Superior temporal gyrus (tissue), 1 donor: ENCODE results near the gene TEX19.

Experiments
- DNase-seq: peaks from one replicate; pipeline ENCODE4 v3.0.0-alpha.2; 2016; ENCODE audit errors: extremely low spot score

Gene TEX19

DNA sequence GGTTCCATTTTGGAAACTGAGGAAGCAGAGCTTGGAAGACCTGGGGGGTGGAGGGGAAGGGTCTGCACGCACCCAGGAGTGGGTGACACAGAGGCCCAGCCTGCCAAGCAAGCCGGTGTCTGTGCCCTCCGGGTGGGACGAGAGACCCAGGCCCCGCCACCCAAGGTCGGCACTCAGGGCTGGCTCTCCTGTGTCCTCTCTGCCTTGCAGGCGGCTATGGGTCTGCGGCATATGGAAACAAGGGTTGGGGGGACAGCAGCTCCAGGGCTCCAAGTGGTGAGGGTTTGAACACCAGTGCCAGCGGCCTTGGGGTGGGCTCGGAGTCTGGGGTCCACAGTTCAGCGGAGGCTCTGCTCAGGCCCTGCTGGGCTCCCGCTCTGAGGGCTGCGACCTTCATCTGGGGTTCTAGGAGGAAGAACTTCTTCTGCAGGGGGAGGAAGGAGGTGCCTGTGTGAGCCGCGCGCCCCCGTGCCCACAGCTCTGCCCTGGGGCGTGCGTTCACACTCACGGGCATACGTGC is 37.0 kb upstream of the TEX19 start:
- DNase-seq, result no peak

DNA sequence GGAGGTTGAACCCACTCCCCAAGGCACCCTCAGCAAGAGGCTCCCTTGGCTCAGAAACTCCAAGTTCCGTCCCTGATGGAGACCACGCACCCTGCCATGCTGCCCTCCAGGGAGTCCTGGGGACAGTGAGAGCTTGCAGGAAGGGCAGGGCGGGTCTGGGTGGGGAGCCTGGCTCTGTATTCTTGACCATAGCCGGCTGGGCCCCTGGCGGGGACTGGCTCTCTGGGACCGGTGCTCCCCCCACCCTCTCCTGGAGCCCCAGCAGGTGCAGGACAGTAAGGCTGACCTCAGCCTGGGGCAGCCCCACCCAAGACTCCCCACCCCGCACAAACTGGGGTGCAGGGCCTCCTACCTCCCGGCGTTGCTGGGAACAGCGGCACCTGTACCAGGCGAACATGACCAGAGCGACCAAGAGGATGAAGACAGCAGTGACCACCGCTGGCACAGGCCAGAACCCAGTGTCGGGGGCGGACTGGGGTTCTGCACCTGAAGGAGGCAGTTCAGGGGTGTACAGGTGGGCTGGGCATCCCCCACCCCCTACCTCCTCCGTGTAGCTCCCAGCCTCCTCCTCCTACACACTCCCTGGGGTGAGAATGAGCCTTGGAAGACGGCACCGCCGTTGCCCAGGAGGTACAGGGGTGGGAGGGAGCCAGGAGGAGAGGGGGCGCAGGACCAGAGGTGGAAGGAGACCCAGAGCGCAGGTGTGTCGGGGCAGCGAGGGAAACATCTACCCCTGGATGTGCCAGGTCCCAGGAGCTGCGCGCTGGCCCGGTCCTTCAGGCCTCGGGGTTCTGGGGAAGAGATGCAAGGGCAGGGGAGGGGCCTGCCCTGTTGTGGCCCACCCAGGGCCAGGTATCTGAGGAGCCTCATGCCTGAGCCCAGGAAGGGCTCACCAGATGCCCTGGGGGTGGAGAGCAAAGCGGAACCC is 36.3 kb upstream of the TEX19 start:
- no peak for DNase-seq

DNA sequence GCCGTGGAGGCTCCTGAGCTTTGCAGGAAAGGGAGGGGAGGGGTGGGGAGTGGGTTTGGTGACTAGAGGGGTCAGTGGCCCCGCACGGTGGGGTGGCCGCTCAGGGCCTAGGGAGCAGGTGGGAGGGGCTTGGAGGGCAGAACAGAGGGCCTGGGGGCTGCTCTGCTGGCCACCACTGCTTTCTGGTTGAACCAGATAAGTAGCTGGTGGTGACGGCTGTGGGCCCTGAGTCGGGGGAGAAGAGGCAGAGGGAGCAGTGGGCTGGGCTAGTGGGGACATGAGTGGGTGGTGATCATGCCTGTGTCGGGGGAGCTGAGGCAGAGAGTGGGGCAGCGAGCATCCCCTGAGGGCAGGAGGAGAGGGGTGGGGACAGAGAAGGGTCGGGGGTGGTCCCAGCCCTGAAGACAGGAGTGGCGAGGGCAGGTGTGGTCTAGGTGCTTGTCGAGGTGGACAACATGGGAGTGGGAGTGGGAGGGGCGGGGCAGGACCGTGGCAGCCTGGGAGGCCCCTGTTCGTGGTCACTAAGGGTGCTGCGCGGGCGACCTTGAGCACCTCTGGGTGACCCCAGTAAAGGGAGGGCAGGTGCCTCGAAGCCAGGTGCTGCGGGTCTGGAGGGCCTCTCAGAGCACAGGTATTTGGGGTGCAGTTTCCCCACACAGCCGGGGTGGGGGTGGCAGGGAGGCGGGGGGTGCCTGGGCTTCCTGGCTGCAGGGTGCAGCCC is 35.4 kb upstream of the TEX19 start:
- no peak for DNase-seq

DNA sequence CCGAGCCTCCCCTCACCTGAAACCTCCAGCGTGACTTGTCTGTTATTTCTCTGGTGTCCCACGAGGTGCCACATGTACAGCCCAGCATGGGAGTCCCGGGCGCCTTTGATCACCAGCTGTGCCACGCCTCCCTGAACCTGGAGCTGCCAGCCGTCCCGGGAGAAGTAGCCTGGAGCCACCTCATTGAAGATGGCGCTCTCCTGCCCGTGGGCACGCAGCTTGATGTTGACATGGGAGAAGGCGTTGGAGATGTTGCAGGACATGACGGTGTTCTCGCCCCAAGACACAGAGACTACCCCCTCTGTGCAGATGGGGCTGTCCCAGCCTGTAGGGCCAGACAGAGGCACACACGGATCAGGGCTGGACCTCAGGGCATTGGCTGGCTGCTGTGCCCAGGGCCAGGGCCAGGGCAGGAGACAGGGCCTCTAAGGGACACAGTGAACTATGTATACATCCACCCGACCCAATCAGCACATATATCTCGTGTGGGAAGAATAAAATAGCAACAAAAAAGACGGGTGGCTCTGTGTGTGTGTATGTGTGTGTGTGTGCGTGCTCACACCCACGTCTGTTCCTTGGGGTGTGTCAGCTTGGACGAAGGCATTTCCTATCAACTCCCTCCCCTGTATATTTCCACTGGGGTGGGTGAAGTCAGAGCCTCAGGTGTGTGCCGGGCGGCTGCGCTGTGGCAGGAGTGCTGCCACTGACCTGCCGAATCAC is 34.3 kb upstream of the TEX19 start:
- no peak for DNase-seq

DNA sequence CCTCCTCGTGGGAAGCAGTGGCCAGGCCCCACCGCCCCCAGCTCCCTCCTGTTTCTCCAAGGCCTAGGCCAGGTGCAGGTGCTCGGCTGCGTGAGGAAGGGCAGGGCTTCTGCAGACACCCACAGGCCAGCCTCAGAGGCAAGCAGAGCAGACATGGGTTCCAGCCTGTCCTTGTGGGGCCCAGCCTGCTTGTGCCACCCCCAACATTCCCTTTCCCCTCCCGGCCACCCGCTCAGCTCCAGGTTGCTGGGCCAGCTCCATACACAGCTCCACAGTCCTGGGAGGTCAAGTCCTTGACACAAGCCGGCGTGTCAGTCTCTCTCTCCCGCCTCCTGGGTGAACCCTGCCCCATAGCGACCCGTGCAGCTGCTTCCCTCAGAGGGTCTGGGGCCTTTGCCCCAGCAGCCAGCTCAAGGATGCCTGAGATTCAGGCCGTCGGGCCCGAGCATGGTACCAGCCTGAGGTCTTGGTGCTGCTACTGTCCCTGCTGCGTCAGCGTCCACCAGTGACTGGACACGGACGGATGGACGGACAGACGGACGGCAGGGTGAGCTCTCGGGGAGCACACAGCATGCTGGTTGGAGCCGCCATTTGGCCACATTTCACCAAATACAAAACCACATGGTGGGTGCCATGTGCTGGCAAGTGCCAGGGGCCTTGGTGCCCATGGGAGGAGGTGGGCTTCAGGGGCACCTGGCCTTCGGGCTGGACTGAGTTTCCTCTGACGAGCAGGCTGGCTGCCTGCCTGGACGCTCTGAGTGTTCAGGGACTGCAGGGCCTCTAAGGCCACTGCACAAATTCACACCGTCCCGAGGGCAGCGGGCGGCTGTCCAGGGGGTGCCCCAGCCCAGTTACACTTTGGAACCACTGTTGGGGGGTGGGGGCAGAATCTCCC is 33.5 kb upstream of the TEX19 start:
- no peak for DNase-seq

DNA sequence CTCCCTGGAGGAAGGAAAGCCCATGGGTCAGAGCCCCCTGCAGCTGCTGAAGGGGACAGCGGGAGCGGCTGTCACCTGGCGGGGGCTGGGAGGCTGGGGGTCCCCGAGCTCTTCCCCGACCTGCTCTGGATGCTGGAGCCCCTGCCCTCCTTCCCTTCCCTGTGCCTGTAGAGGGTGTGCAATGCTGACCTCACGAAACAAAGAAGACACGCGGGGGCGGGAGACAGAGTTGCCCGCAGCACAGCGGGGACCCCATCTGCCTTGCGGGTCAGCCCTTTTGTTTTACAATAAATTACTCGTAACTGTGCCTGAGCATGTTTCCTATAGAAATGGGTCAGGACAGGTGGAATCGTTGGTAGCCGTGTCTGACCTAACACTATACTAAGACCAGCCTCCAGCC is 31.8 kb upstream of the TEX19 start:
- DNase-seq, result no peak

DNA sequence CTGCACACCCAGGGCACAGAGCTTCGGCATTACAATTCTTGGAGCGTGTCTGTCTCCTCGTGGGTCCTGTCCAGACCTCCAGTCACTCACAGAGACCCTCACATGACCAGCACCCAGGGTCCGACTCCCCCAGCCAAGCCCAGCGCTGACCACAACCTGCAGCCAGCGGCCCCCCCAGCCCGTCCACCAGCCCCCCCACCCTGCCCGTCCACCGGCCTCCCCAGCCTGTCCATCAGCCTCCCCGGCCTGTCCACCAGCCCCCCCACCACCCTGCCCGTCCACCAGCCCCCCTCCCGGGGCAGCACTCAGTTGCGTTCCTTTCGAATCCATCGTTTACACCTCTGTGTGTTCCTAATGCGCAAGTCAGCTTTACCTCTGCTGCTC is 31.3 kb upstream of the TEX19 start:
- DNase-seq, result no peak

DNA sequence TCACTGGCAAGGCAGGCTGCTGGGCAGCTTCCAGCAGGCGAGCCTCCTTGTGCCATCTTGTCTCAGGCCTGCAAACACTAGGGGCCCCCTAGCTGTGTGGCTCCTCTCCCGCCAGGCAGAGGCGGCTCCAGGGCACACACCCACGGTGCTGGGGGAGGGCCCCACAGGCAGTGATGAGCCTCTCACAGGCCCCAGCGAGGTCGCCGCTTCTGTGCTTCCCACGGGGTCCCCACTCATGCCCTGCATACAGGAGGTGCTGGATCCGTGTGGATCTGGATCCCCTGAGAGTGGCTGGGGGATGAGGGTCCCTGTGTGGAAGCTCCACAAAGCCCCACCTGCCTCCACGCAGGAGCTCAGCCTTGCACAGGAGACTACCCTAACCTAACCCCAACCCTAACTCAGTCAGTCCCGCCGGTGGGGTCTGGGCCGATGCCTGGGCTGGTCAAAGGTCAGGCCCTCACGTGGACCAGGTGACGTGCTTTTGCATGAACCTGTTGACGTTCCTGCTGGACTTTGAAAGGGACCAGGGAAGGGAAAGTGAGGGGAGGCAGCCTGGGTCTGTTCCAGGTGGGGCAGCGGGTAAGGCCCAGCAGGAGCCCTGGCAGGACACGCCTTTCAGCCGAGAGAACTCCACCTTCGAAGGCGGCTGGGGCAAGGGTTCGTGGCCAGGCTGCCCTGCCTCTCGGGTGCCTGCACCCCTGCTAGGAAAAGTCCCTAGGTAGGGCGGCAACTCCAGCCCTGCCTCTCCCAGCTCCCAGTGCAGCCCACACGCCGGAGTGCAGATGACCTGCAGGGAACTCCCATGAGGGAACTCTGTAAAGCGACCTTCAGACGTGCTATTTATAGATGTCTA is 30.7 kb upstream of the TEX19 start:
- DNase-seq, result no peak

DNA sequence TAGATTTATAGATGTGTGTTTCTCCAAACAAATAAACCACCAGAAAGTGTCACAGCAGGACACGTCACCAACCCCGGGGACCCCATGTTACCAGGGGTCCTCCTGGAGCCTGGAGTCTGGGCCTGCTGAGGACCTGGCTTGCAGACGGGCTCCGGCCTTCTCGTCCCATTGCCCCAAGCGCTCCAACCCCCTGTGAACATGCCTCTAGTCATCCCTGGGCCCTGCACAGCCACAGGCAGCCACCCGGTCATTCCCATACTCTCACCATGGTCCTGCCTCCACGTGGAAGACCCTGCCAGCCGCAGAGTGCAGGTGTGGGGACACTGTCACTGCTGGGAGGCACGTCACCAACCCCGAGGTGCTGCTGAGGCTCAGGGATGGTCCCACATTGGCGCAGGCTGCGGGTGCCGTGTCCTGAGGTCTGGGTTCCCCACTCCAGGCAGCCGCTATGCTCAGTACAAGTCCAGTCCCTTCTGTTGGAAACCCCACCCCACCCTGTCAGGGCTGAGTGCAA is 30.0 kb upstream of the TEX19 start:
- no peak for DNase-seq

DNA sequence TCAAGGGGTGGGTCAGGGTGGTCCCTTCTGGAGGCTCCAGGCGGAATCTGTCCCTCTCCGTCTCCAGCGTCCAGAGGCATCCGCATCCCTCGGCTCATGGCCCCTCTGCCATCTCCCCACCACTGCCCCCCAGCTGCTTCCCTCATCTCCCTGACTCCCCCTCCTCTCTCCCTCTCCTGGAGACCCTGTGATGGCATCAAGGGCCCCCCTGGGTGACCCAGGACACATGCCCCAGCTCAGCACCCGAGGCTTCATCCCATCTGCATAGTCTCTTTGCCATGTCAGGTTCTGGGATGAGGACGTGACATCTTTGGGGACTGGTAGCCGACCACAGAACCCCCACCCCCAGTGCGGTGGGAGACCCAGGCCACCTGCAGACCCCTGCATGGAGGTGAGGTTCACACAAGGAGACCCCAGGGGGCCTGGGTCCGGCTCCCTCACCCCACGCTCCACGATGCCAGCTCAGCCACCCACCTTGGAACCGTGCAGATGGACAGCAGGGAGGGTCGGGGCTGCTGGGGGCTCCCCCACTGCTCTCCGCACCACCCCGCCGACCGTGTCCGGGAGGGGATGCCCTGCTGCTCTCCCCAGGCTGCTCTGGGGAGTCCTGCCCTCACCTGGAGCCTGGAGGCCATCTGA is 29.2 kb upstream of the TEX19 start:
- no peak for DNase-seq

DNA sequence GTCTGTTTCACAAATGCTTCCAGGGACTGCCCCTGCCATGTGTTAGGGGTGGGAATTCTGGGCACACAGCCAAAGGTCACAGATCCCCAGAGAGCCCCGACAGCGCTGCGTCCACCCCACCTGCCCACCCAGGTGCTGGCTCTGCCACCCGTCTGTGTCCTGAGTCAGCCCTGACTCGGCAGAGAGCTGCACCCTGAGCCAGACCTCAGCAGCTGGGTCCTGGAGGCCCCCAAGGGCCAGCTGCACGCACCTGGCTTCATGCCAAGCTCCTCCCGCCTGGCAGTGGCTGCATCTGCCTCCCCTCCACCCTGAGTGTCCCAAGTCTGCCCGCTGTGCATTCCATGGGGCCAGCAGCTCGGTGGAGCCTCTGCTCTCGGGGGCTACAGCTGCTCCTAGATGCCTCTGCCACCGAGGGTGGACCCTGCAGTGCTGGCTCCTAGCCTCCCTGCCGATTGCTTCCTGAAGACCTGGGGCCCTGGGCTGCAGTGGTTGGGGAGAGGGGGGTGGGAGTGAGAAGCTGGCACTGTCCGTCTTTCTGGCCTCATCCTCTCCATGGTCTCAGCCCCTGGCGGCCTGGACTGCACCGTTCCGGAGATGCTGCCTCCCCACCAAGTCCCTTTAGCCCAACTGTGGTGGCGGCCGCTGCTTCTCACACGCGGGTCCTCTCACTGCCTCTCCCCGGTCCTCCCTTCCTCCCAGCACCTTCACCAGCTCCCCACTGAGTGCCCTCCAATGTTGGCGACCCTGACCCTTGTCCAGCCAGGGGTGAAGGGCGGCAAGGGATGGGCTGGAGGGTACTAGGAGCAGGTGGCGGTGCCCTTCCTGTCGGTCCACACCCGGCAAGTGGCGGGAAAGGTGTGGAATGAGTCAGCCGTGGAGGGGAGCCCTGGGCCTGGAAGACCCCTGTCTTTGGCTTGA is 28.5 kb upstream of the TEX19 start:
- no peak for DNase-seq

DNA sequence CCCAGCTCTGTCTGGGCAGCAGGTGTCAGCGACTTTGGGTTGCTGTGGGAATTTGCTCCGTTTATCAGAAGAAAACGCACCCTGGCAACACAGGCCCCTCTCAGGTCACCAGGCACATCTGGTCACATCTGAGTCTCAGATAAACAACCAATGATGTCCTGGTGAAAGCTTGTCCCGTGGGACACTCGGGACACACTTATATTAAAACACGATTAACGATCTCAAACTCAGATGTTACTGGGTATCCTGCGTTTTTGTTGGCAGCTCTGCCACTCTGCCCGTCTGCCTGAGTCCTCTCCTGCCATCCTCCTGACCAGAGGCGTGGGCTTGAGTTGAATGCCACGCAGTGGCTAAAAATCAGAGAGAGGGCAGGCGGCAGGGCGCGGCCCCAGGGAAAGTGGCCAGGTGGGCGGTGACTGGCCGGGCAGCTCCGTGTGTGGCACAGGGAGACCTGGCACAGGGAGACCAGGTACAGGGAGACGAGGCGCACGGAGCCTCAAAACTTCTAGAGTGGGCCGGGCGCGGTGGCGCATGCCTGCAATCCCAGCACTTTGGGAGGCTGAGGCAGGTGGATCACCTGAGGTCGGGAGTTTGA is 27.6 kb upstream of the TEX19 start:
- no peak for DNase-seq

DNA sequence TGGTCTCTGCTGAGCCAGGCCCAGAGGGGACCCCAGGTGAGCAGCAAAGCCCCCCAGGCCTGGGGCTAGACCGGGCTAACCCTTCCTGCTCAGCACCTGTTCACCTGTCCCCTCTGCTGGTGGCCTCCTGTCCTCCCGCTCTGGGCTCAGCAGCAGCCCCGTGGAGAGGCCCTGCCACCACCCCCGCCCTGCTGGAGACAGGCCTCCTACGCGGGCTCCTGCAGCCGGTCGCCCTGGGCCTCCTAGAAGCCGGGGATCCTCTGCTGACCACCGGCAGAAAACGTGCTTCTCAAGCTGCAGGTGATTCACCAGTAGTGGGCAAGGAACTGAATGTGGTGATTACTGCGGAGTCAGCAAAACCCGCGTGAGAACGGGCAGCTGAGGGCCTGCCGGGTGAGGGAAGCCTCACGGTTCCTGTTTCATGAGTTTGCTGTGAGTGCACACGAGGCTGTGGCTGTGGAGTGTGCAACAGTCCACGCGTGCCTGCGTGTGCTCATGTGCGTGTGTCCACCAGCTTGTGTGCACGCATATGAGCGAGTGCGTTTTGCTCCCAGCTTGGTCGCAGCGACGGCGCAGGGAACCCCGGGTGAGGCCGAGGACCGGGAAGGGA is 26.3 kb upstream of the TEX19 start:
- DNase-seq, result no peak

DNA sequence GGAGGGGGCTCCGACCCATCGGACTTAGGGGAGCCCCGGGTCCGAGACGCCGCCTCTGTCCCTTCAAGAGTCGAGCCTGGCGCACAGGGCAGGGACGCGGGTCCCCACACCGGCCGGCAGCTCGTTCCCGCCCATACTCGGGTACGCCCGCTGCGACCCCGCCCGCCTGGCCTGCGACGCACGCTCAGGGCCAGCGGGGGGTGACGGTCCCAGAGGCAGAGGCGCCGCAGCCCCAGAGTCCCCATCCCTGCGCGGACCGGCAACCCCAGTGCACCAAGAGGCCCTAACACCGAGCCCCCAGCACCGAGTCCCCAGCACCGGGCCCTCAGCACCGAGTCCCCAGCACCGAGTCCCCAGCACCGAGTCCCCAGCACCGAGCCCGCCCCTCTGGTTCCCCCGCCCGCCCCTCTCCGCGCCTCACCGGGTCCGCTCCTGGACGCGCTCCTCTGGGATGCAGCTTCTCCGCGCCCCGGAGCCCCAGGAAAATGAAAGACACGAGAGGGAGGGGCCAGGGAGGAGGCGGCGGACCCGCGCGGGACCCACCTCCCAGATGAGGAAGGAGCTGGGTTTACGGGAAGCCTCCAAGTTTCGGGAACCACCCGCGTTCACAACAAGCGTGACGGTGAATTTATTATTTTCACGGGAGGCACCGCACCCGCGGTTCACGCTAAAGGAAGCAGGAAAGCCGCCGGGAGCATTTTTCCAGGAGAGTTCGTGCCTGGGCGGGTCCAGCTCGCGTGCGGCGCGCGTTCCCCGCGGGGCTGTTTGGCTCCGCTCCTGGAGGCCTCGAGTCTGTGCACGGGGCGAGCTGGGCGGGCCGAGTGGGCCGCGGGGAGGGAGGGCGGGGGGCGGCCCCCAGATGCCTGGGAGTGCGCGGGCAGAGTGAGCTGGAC is 25.5 kb upstream of the TEX19 start, which contains the start of gene SECTM1:
SECTM1 (minus strand) TSS at position 488 of the 893 bp plus-strand sequence. CDS start 6,526 bp downstream, outside the sequence.
- DNase-seq, result no peak

DNA sequence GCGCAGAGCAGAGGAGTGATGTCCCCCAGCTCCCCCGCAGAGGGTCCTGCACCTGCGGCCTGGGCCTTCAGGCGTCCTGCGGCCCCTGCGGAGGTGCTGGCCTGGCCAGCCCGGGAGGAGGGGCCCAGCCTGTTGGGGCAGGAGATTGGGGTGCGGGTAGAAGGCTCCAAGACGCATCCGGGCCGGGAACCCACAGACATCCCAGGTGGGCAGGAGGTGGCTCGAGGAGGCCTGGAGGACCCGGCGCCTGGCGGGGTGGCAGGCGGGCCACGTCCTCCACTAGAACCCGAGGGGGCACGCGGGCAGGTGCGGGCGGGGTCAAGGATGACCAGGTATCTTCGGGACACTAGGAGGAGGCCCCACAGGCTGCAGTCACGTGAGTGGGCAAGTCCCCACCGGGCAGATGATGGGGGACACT is 24.8 kb upstream of the TEX19 start:
- DNase-seq, result no peak

DNA sequence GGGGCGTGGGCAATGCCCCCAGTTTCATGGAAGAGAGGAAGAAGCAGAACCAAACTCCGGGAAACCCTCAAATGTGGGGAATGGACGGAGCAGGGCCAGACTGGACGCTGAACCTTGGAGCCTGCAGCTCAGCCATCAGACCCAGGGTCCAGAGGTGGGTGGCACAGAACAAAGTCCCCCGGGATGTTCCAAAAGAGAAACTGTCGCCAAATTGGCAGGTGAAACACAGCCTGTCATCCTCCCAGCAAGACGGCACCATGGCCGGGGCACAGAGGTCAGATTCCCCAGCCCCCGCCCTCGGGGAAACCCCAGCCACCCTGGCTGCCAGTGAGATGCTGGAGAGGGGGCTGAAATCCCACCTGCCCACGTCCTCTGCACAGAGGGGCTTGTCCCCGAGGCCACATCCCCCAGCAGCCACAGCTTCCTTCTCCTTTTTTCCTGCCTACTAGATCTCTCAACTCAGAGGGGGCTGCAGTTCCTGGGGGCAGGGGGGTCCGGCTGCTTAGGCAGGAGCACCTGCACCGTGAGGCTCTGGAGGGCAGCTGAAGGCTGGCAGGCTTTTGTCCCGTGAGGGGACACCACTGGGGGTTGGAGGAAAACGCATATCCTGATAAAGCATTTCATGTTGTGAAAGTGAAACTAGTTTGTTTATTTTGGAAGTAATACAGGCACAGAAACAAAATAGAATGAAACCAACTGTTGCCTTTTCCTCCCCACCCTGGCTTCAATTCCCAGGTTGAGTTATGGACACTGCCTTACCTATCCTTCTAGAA is 24.2 kb upstream of the TEX19 start:
- no peak for DNase-seq
